22Rv1 (cell line): ENCODE measurements around the gene HERC3.

Experiments
- CTCF ChIP-seq: fragments of 450-650 bp; IDR thresholded peaks from 2 replicates; pipeline ENCODE4 v1.5.1; 2017; ENCODE audit warnings: mild to moderate bottlenecking
- ZFX ChIP-seq: fragments of 450-650 bp; IDR thresholded peaks from 2 replicates; pipeline ENCODE4 v1.6.1; 2017; ENCODE audit warnings: antibody characterized with exemption, borderline replicate concordance

GRCh38 chr4:88747351-88747750 is 155.1 kb downstream of the HERC3 start:
- TF ChIP-seq CTCF: no peak
- TF ChIP-seq ZFX: no peak
